Glomerular endothelial cell (primary cell): ENCODE data around the gene SLC7A8. TPM values are rescaled to one million over a fixed set of nuclear protein-coding genes. Genes with fewer than 3 reads are reported as not detected.

ENCODE experiments used
- DNase-seq: peaks from one replicate; pipeline ENCODE4 v3.0.0-alpha.2; 2011; ENCODE audit warnings: low read depth, low spot score; ENCODE audit errors: extremely low read depth
- total RNA-seq: library from RNA; depleted of rRNA; stranded (reverse); fragments of >200 nt; gene quantifications from 2 replicates; pipeline ENCODE4 v1.2.3, GENCODE V29; 2015

The SLC7A8 gene
- total RNA-seq, 1 donor from 2014 or later = 0.29 TPM

- DNase-seq = no peak
These were observed 22.4 kb downstream of the SLC7A8 start for GRCh38 chr14:23160924-23161522.

- DNase-seq = no peak
These were observed 23.9 kb downstream of the SLC7A8 start for GRCh38 chr14:23159532-23159931.

GRCh38 chr14:23158779-23159178 is 24.7 kb downstream of the SLC7A8 start:
- no peak for DNase-seq

GRCh38 chr14:23154964-23155587 is 28.4 kb downstream of the SLC7A8 start:
- DNase-seq = no peak

GRCh38 chr14:23153851-23154796 is 29.3 kb downstream of the SLC7A8 start:
- no peak for DNase-seq

- DNase-seq = no peak
These were observed 32.1 kb downstream of the SLC7A8 start for GRCh38 chr14:23151342-23151741.

- no peak for DNase-seq
These were observed 33.7 kb downstream of the SLC7A8 start for GRCh38 chr14:23149745-23150144.

GRCh38 chr14:23148591-23149249 is 34.7 kb downstream of the SLC7A8 start:
- DNase-seq = no peak

- DNase-seq = no peak
These were observed 35.8 kb downstream of the SLC7A8 start for GRCh38 chr14:23147676-23148075.

- DNase-seq = no peak
These were observed 36.5 kb downstream of the SLC7A8 start for GRCh38 chr14:23146980-23147379.

- no peak for DNase-seq
These were observed 37.0 kb downstream of the SLC7A8 start for GRCh38 chr14:23146351-23146910.

GRCh38 chr14:23145794-23146350 is 37.6 kb downstream of the SLC7A8 start:
- no peak for DNase-seq

- no peak for DNase-seq
These were observed 39.5 kb downstream of the SLC7A8 start for GRCh38 chr14:23143911-23144310.

GRCh38 chr14:23142826-23143225 is 40.6 kb downstream of the SLC7A8 start:
- DNase-seq = no peak

GRCh38 chr14:23141706-23142444 is 41.6 kb downstream of the SLC7A8 start:
- DNase-seq = no peak

GRCh38 chr14:23140371-23140770 is 43.1 kb downstream of the SLC7A8 start:
- DNase-seq = no peak

- DNase-seq = no peak
These were observed 43.6 kb downstream of the SLC7A8 start for GRCh38 chr14:23139874-23140273.

- DNase-seq = no peak
These were observed 45.5 kb downstream of the SLC7A8 start for GRCh38 chr14:23137813-23138535.

- no peak for DNase-seq
These were observed 46.2 kb downstream of the SLC7A8 start for GRCh38 chr14:23137192-23137812.
